Uterus (tissue), 2 donors: ENCODE results near the gene OBSCN.

Source experiments
- CTCF ChIP-seq, 4 experiments: fragments of 200-600 bp in 2 of 4; fragments of 450-650 bp in 2 of 4; sonication (generic) in 2 of 4; IDR thresholded peaks; one replicate each; pipeline ENCODE4 v1.5.1; 2016 to 2019; ENCODE audit warnings: antibody characterized with exemption in 4 of 4, mild to moderate bottlenecking in 2 of 4, moderate library complexity in 1 of 4
- POLR2A ChIP-seq, 2 donors: fragments of 450-650 bp; IDR thresholded peaks; one replicate each; pipeline ENCODE4 v1.6.1; 2016; ENCODE audit warnings: antibody characterized with exemption in 2 of 2, mild to moderate bottlenecking in 1 of 2, moderate library complexity in 1 of 2

GRCh38 chr1:228245111-228245510 lies 37.3 kb downstream of the OBSCN start:
- TF ChIP-seq POLR2A (IDR thresholded peaks at IDR 0.05), result no peak
- no peak for TF ChIP-seq CTCF (IDR thresholded peaks at IDR 0.05)
